Adrenal gland (tissue), 5 donors: ENCODE measurements around the gene ZNF836.
A peak's percentile ranks its signal among the peaks of the same experiment; 100 is the strongest.

Experiments
- POLR2A ChIP-seq, 2 donors: fragments of 450-650 bp; IDR thresholded peaks; one replicate each; pipeline ENCODE4 v1.6.1; 2017; ENCODE audit warnings: antibody characterized with exemption in 2 of 2, mild to moderate bottlenecking in 2 of 2, moderate library complexity in 1 of 2
- TF ChIP-seq, protein P1 (sequence below), 6 experiments: fragments of 450-650 bp in 4 of 6; fragments of 200-600 bp in 2 of 6; sonication (generic) in 1 of 6; IDR thresholded peaks; 1 replicate in 5 of 6; 2 replicates in 1 of 6; pipeline versions ENCODE4 v1.5.1 to v1.8.0; 2016 to 2021; ENCODE audit warnings: antibody characterized with exemption in 6 of 6, mild to moderate bottlenecking in 2 of 6, moderate library complexity in 1 of 6
- donor health status: DM: no; HTN: no; CAD: no.

DNA sequence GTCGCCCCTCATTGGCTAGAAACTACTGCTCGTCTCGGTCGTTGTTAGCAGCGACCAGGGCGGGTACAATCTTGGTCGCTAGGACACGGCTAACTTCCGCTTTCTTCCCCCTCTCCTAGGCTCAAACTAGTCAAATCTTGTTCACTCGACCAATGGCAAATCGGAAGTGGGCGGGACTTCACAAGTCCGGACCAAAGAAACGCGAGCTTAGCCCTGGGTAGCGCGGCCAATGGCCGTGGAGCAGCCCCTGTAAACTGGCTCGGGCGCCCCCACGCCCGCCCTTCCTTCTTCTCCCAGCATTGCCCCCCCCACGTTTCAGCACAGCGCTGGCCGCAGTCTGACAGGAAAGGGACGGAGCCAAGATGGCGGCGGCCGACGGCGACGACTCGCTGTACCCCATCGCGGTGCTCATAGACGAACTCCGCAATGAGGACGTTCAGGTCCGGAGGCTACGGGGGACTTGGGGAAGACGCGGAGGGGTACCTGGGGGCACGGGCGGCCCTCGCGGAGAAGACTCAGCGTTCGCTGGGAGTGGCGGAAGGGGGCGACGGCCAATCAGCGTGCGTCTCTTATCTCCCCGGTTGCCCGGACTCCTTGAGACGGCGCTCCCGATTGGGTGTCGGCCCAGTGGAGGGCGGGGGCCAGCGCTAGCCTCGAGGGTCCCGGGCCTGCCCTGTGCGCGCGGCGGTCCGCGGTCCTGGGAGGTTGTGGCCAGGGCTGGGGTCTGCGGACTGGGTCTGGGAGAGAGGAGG lies 18.5 kb upstream of the ZNF836 start, which contains the start of gene PPP2R1A:
- TF ChIP-seq, protein P1, sequence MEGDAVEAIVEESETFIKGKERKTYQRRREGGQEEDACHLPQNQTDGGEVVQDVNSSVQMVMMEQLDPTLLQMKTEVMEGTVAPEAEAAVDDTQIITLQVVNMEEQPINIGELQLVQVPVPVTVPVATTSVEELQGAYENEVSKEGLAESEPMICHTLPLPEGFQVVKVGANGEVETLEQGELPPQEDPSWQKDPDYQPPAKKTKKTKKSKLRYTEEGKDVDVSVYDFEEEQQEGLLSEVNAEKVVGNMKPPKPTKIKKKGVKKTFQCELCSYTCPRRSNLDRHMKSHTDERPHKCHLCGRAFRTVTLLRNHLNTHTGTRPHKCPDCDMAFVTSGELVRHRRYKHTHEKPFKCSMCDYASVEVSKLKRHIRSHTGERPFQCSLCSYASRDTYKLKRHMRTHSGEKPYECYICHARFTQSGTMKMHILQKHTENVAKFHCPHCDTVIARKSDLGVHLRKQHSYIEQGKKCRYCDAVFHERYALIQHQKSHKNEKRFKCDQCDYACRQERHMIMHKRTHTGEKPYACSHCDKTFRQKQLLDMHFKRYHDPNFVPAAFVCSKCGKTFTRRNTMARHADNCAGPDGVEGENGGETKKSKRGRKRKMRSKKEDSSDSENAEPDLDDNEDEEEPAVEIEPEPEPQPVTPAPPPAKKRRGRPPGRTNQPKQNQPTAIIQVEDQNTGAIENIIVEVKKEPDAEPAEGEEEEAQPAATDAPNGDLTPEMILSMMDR (IDR thresholded peaks at IDR 0.05): peak in 1 of 6 experiments; percentile 1
- TF ChIP-seq POLR2A (IDR thresholded peaks at IDR 0.05): peak; percentile 97
